ENCODE measurements around the gene FOXO1.

Gene FOXO1

GRCh38 chr13:40533072-40533471, 133.4 kb downstream of the FOXO1 start:
- TF ChIP-seq CTCF (IDR thresholded peaks at IDR 0.05; ENCODE audit: low read depth, low read length, missing control alignments) = no peak
- in situ Hi-C loops (cut with HindIII; ENCODE audit: low sequenced_read_pairs) = no loop called here
- H3K4me3 ChIP-seq (ENCODE audit: low read depth, low read length) = no peak overlapping the region
- DNase-seq (ENCODE audit: low read depth) = no peak

- H3K4me3 ChIP-seq (ENCODE audit: low read depth, low read length) = no peak overlapping the region
- in situ Hi-C loops (cut with HindIII; ENCODE audit: low sequenced_read_pairs) = no loop called here
- DNase-seq (ENCODE audit: low read depth) = no peak
- no peak for TF ChIP-seq CTCF (IDR thresholded peaks at IDR 0.05; ENCODE audit: low read depth, low read length, missing control alignments)
Measured at GRCh38 chr13:40530961-40531360, 135.5 kb downstream of the FOXO1 start.

- H3K4me3 ChIP-seq (ENCODE audit: low read depth, low read length) = no peak overlapping the region
- TF ChIP-seq CTCF (IDR thresholded peaks at IDR 0.05; ENCODE audit: low read depth, low read length, missing control alignments) = no peak
- no peak for DNase-seq (ENCODE audit: low read depth)
- in situ Hi-C loops (cut with HindIII; ENCODE audit: low sequenced_read_pairs) = no loop called here
Measured at GRCh38 chr13:40528881-40529280, 137.6 kb downstream of the FOXO1 start.

- in situ Hi-C loops (cut with HindIII; ENCODE audit: low sequenced_read_pairs) = no loop called here
- no peak for TF ChIP-seq CTCF (IDR thresholded peaks at IDR 0.05; ENCODE audit: low read depth, low read length, missing control alignments)
- H3K4me3 ChIP-seq (ENCODE audit: low read depth, low read length) = no peak overlapping the region
- DNase-seq (ENCODE audit: low read depth) = no peak
Measured at GRCh38 chr13:40527914-40528313, 138.5 kb downstream of the FOXO1 start.

GRCh38 chr13:40522282-40522681, 144.2 kb downstream of the FOXO1 start:
- no peak overlapping the region for H3K4me3 ChIP-seq (ENCODE audit: low read depth, low read length)
- DNase-seq (ENCODE audit: low read depth) = no peak
- TF ChIP-seq CTCF (IDR thresholded peaks at IDR 0.05; ENCODE audit: low read depth, low read length, missing control alignments) = no peak
- in situ Hi-C loops (cut with HindIII; ENCODE audit: low sequenced_read_pairs) = no loop called here

GRCh38 chr13:40520916-40521315, 145.5 kb downstream of the FOXO1 start:
- no peak for DNase-seq (ENCODE audit: low read depth)
- TF ChIP-seq CTCF (IDR thresholded peaks at IDR 0.05; ENCODE audit: low read depth, low read length, missing control alignments) = no peak
- no peak overlapping the region for H3K4me3 ChIP-seq (ENCODE audit: low read depth, low read length)
- in situ Hi-C loops (cut with HindIII; ENCODE audit: low sequenced_read_pairs) = no loop called here

- in situ Hi-C loops (cut with HindIII; ENCODE audit: low sequenced_read_pairs) = no loop called here
- no peak for DNase-seq (ENCODE audit: low read depth)
- TF ChIP-seq CTCF (IDR thresholded peaks at IDR 0.05; ENCODE audit: low read depth, low read length, missing control alignments) = no peak
- no peak overlapping the region for H3K4me3 ChIP-seq (ENCODE audit: low read depth, low read length)
Measured at GRCh38 chr13:40519637-40520036, 146.8 kb downstream of the FOXO1 start.

Measured in astrocyte of the cerebellum (primary cell).